ENCODE measurements around the gene KIAA0586.

Gene KIAA0586

GRCh38 chr14:58593977-58594376, 166.5 kb downstream of the KIAA0586 start:
- no peak for DNase-seq (ENCODE audit: low read depth in 2 of 2, low spot score in 1 of 2)

DNA sequence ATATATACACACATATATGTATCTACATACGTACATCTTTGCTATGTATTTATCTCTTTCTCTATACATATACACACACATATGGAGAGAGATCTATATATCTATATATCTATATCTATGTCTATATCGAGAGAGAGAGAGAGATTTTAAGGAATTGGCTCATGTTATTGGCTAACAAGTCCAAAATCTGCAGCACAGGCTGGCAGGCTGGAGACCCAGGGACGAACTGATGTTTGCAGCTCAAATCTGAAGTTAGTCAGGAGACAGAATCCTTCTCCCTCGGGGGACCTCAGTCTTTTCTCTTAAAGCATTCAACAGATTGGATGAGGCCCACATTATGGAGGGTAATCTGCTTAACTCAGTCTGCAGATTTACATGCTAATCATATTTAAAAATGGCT, 169.5 kb downstream of the KIAA0586 start:
- DNase-seq (ENCODE audit: low read depth in 2 of 2, low spot score in 1 of 2): no peak

GRCh38 chr14:58598028-58598803, 170.7 kb downstream of the KIAA0586 start:
- no peak for DNase-seq (ENCODE audit: low read depth in 2 of 2, low spot score in 1 of 2)

DNA sequence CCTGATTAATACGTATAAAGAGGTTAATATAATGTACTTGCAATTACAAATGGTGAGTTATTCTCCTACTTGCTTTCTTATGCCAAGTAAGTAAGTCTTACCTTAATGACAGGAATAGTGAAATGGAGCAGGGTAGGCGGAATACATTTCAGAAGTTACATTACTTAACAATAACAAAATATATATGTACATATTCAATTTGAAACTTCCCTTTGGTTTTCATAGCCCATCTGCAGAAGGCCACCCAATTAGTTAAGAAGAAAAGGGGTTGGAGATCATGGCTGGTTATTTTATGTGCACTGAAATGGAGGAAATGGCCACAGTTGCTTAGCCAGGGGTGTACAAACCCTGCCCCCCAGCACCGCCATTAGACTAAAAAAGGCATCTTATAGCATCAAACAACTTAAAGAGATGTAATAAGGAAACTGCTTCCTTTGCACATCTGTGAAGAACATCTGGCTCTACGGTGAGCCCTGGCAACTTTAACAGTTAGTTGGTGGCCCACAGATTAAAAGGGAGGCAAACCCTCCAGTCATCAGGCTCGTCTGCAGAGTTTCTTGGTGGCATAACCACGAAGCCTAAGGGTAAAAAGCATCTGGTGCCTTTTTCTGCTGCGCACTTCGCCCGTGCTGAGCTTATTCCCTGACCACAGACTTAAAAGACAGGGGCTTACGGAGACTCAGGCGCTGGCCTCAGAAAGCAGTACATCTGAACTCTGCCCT, 171.4 kb downstream of the KIAA0586 start:
- no peak for DNase-seq (ENCODE audit: low read depth in 2 of 2, low spot score in 1 of 2)

- DNase-seq (ENCODE audit: low read depth in 2 of 2, low spot score in 1 of 2): no peak
Measured at GRCh38 chr14:58599707-58600106, 172.2 kb downstream of the KIAA0586 start.

Measured in stimulated activated CD8-positive, alpha-beta memory T cell treated with anti-CD3 and anti-CD28 coated beads, Interleukin-4, amount 100 ng/mL, for 4 hours (primary cell).